Motor neuron (in vitro differentiated cells): ENCODE measurements around the gene NPR2. TPM values are rescaled to one million over a fixed set of nuclear protein-coding genes. Genes with fewer than 3 reads are reported as not detected.

Source experiments
- ATAC-seq, 8 experiments: fragments of 200-7000 bp; cut with Tn5 transposase; replicated peaks in 6 of 8; 2 replicates each; pipeline ENCODE4 v1.8.0; 2021; ENCODE audit warnings: mild to moderate bottlenecking in 8 of 8, moderate library complexity in 8 of 8
- H3K27ac ChIP-seq, 2 donors: fragments of 250-450 bp; sonication (Bioruptor Pico); 2 replicates each; pipeline ENCODE4 v1.9.0; 2021; ENCODE audit warnings: antibody characterized with exemption in 2 of 2, mild to moderate bottlenecking in 2 of 2, moderate library complexity in 1 of 2
- H3K4me1 ChIP-seq, 2 donors: fragments of 250-450 bp; sonication (Bioruptor Pico); replicated peaks in 1 of 2; 2 replicates each; pipeline ENCODE4 v1.6.1; 2021; ENCODE audit warnings: antibody characterized with exemption in 2 of 2, mild to moderate bottlenecking in 2 of 2, moderate library complexity in 1 of 2
- H3K4me3 ChIP-seq, 5 donors: fragments of 250-450 bp; sonication (Bioruptor Pico); 2 replicates each; pipeline ENCODE4 v1.9.0; 2021; ENCODE audit warnings: antibody characterized with exemption in 5 of 5, mild to moderate bottlenecking in 5 of 5, moderate library complexity in 4 of 5
- WGBS, 10 experiments: fragments of 450-650 bp; shearing (Covaris generic); methylation state at CpG; one replicate each; pipeline ENCODE4 v1.0.0; 2022; 5-methylcytosine and 5-hydroxymethylcytosine counted together
- in situ Hi-C, 9 experiments: fragments of 400-800 bp; cut with MboI; loops; one replicate each; pipeline ENCODE4 v1.15.0; 2021; ENCODE audit warnings: low sequenced_read_pairs in 9 of 9, low pct_unique_long_range_greater_than_20kb in 2 of 9; ENCODE audit not compliant: unreplicated experiment in 9 of 9
- total RNA-seq, 8 experiments: library from RNA; unstranded; fragments of 300-600 nt; gene quantifications; 2 replicates each; pipeline versions ENCODE4 v1.2.3 to v1.2.4, GENCODE V29; 2022

Gene NPR2
- total RNA-seq, 8 experiments from 2014 or later, result 5.5 to 37.8 (median 14.6) TPM

DNA sequence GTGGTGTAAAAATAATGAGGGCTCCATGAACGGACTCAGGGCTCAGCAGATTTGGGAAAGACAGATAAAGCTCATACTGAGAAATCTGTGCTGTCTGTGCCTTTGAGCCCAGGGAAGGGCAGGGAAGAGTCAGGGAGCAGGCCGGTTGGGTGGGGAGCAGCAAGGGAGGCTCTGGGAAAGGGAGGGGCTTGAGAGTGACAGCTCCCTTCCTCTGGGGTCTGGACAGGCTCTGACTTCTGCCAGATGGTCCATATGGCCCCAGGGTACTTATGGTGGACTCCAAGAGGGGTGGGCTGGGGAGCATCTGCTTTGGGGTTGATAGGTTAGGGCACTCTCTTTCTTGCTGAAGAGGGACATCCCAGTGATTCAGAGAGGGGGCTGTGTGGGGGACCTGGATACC lies 2.1 kb downstream of the NPR2 start:
- in situ Hi-C loops, result loop anchor here in 5 of 9 experiments (25.0 kb wide), 2 partner anchors 94 to 219 kb away; no protein-coding TSS in a partner anchor
- H3K27ac ChIP-seq, result no peak overlapping the region
- ATAC-seq, result peak in 1 of 8 experiments; percentile 8
- H3K4me3 ChIP-seq, result no peak overlapping the region
- WGBS, 10 experiments, result 0 to 100% (median 86%) methylated on average over 1 to 2 of the region's 2 CpGs; no CpG with 5 or more reads in 6 of the 10 experiments
- peaks cover 21 to 39% of the 10 kb centered on the region in 2 donors for H3K4me1 ChIP-seq

DNA sequence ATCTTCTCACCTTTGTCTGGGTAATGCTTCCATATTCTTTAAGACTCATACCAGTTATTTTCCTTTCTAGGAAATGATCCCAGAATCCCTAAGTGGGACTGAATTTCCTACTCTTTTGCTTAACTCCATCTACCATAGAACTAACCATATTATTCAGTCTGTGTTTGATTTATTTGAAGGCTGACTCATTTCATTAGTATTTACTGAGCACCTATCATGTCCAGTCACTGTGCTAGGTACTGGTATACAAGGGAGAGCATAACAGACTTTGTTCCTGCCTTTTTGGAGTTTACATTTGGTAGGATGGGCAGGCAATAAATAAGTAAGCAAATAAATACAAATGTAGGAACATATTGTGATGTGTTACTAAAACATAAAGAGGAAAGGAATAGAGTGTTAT lies 4.3 kb downstream of the NPR2 start:
- in situ Hi-C loops, result loop anchor here in 5 of 9 experiments (25.0 kb wide), 2 partner anchors 92 to 217 kb away; no protein-coding TSS in a partner anchor
- no peak overlapping the region for H3K4me3 ChIP-seq
- no peak overlapping the region for H3K27ac ChIP-seq
- peaks cover 15 to 25% of the 10 kb centered on the region in 2 donors for H3K4me1 ChIP-seq
- ATAC-seq, result peak in 1 of 8 experiments; percentile 2

DNA sequence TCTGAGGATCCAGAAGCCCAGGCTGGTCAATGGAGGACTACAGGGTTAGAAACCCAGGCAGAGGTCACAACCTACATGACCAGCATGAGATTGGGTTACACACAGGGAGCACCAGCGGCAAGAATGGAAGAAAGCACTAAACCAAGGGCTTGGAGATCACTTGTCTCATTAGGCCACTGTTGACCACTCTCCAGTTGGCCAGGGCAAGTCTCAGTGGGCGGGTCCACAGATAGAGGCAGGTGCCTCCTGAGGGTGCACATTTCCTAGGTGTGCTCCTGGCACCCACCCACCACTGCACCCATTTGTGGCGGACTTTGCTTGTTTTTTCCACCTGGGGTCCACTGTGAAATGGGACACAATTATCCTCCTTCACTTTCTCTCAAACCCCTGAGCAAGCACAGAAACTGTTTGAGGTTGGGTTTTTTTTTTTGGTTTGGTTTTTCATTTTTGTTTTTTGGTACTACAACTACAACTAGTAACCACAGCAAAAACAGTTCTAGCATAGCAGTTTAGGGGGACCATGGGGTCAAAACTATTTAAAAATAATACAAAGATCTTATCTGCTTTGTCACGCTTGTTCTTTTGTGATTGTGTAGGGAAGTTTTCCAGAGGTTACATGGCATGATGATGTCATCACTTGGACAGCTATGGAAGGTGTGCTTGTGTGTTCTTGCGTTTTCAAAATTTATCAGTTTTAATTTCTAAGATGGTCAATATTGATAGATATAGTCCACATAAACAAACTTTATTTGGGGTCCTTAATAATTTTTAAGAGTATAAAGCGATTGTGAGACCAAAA lies 6.1 kb downstream of the NPR2 start:
- H3K27ac ChIP-seq, result no peak overlapping the region
- H3K4me1 ChIP-seq, result peaks cover 3 to 12% of the 10 kb centered on the region in 2 donors
- ATAC-seq, result no peak
- in situ Hi-C loops, result loop anchor here in 5 of 9 experiments (25.0 kb wide), 2 partner anchors 90 to 215 kb away; no protein-coding TSS in a partner anchor
- H3K4me3 ChIP-seq, result no peak overlapping the region
- 62 to 100% (median 92%) methylated on average over 2 to 6 of the region's 6 CpGs for WGBS, 10 experiments

DNA sequence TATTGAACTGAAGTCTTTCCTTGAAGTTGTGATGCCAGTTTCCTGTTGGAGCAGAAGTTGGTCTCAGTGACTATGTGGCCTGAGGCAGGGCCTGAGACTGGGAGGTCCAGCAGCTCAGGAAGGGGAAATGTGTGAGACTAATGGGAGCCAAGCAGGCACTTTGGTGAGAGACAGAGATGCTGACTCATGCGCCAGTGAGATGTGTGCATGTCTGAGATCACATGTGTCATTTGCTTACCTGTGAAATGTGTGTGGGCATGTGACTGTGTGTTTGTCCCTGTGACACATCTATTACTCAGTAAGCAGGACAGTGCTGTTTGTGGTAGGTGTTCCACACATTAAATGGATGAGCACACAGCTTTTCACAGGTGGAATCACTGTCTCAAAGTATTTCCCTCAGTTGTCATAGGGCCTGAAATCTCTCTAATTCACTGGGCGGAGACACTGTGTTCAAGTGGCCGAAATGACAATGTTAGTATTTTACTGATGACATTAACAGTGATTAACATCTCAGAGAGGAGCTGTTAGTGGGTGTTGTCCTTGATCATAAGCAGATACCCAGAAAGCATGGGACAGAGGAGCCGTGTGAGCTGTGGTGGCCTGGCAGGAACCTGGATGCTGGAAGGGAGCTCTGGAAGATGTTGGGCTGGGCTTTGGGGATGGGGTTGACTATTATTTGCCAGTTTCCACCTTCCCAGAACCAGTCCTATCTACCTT lies 7.4 kb downstream of the NPR2 start:
- Histone ChIP-seq H3K4me1 (no peaks in the 10 kb centered on the region), H3K27ac (no peak overlapping the region), H3K4me3 (no peak overlapping the region)
- 82 to 100% (median 90%) methylated on average over 1 to 2 of the region's 4 CpGs; no CpG with 5 or more reads in 6 of the 10 experiments for WGBS, 10 experiments
- in situ Hi-C loops, result loop anchor here in 5 of 9 experiments (25.0 kb wide), 2 partner anchors 88 to 213 kb away; no protein-coding TSS in a partner anchor
- peak; percentile 33 to 98 (median 96) for ATAC-seq

DNA sequence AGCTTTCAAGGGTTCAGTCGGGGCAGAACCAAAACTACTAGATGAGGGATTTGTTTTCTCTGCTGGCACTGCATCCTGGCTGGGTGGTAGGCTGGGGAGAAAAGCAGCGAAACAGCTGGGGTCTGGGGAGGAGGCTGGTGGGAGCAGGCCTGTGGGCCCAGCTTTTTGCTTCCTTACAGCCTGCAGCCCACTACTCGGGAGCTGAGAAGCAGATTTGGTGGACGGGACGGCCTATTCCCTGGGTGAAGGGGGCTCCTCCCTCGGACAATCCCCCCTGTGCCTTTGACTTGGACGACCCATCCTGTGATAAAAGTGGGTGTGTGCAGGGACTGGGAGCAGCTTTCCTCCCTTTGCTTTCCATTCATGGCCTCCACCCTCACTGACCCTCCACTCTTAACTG lies 9.1 kb downstream of the NPR2 start:
- 83 to 87% methylated on average over 2 to 3 of the region's 7 CpGs; no CpG with 5 or more reads in 8 of the 10 experiments for WGBS, 10 experiments
- Histone ChIP-seq H3K4me3 (no peak overlapping the region), H3K27ac (no peak overlapping the region), H3K4me1 (no peaks in the 10 kb centered on the region)
- ATAC-seq, result no peak
- in situ Hi-C loops, result no loop called here

DNA sequence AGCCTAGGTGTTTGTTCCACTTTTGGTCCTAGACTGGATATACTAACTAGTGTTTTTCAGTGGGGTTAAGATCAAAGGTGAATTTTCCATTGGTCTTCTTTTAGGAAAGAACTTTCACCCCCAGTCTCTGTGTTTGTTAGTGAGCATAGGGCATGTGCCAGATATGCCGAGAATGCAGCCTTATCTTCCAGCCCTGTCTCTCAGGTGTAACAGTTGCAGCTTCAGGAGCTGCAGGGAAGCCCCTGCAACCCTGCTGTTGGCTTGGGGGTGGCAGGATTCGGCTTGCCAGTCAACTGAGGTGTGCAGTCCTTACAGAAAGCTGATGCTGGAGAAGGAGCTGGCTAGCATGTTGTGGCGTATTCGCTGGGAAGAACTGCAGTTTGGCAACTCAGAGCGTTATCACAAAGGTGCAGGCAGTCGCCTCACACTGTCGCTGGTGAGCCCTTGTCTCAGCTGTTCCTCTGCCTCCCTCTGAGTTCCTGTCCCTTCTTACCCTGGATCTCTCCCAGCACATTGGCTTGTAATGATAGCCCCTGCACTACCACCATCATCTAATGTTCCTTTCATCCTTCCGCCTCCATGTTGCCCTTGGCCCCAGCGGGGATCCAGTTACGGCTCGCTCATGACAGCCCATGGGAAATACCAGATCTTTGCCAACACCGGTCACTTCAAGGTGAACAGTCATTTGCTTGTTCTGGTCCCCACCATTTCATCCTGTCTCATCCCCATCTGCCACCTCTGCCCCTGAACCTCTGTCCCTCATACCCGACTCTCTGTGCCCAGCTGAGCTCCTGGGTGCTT lies 10.1 kb downstream of the NPR2 start:
- WGBS, 10 experiments, result 40 to 100% (median 89%) methylated on average over 1 to 9 of the region's 13 CpGs; no CpG with 5 or more reads in 1 of the 10 experiments
- no peak overlapping the region for H3K4me3 ChIP-seq
- in situ Hi-C loops, result no loop called here
- H3K4me1 ChIP-seq, result no peaks in the 10 kb centered on the region
- ATAC-seq, result no peak
- no peak overlapping the region for H3K27ac ChIP-seq

DNA sequence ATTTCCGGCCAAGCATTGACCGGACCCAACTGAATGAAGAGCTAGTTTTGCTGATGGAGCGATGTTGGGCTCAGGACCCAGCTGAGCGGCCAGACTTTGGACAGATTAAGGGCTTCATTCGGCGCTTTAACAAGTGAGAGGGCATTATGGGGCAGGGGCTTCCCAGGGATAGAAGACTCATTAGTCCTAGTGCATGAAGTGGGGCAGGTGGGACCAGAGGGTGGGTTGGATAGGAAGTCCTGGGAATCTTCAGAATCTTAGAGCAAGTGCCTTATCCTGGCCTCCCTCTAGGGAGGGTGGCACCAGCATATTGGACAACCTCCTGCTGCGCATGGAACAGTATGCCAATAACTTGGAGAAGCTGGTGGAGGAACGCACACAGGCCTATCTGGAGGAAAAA lies 14.7 kb downstream of the NPR2 start:
- Histone ChIP-seq H3K27ac (no peak overlapping the region), H3K4me1 (no peaks in the 10 kb centered on the region), H3K4me3 (no peak overlapping the region)
- ATAC-seq, result no peak
- in situ Hi-C loops, result no loop called here
- 83 to 100% (median 96%) methylated on average over 2 to 6 of the region's 8 CpGs; no CpG with 5 or more reads in 3 of the 10 experiments for WGBS, 10 experiments

DNA sequence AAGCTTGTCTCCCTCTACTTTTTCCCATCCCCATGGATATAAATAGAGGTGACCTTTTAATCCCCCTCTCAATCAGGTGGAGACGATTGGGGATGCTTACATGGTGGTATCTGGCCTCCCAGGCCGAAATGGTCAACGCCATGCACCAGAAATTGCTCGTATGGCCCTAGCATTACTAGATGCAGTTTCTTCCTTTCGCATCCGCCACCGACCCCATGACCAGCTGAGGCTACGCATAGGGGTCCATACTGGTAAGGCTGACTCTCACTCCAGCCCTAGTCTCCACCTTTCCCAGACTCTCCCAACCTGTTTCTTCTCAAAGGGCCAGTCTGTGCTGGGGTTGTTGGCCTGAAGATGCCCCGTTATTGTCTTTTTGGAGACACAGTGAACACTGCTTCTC lies 17.0 kb downstream of the NPR2 start:
- in situ Hi-C loops, result no loop called here
- WGBS, 10 experiments, result 88 to 100% (median 95%) methylated on average over 1 to 9 of the region's 9 CpGs; no CpG with 5 or more reads in 3 of the 10 experiments
- H3K4me3 ChIP-seq, result no peak overlapping the region
- peaks cover 7 to 8% of the 10 kb centered on the region in 2 donors for H3K4me1 ChIP-seq
- no peak for ATAC-seq
- H3K27ac ChIP-seq, result no peak overlapping the region

DNA sequence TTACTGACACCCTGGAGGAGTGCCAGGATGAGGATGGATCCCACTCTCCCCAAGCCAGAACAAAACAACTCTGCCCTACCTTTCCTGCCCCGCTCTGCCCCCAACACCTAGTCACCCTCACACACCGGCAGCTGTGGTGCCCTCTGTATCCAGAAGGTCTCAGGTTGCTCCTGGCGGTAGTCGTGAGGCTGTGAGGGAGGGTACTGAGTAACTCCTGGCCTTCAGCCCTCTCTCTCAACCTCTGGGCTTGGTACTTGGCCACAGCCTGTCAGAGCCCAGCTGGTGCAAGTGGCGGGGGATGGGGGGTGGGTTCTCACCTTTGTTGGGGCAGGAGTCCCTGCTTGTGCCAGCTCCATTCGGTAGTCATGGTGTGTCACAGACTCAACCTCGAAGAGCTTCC lies 18.7 kb downstream of the NPR2 start:
- in situ Hi-C loops, result no loop called here
- Histone ChIP-seq H3K27ac (no peak overlapping the region), H3K4me3 (no peak overlapping the region), H3K4me1 (peaks cover 13 to 14% of the 10 kb centered on the region in 2 donors)
- no peak for ATAC-seq
- 40 to 100% (median 68%) methylated on average over 1 to 2 of the region's 7 CpGs; no CpG with 5 or more reads in 6 of the 10 experiments for WGBS, 10 experiments

DNA sequence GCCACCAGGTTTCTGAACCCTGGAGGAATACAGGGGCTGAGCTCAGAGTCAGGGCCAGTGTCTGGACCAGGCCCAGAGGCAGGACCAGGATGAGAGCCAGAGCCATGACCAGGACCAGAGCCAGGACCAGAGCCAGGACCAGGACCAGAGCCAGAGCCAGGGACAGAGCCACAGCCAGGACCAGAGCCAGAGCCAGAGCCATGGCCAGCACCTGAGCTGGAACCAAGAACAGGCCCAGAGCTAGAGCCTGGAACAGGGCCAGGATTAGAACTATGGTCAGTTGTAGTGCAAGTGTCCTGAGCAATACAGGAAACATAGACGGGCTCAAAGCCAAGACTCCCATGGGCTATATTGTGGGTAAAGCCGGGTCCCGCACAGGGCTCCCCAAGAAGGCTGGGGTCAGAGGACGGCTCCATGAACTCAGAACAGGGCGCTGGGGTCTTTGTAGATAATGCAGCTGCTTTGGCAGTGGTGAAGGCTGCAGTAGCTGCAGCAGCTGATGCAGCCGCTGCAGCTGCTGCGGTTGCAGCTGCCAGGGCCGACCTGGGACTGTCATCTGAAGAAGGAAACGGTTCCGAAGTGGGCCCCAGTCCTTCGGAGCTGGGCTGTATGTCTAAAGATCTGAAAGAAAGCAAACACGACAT lies 20.1 kb downstream of the NPR2 start:
- no peak for ATAC-seq
- in situ Hi-C loops, result no loop called here
- Histone ChIP-seq H3K27ac (no peak overlapping the region), H3K4me1 (peaks cover 13 to 14% of the 10 kb centered on the region in 2 donors), H3K4me3 (peak overlapping the region; percentile 32 to 46 (median 37))
- 0 to 43% (median 10%) methylated on average over 1 to 9 of the region's 12 CpGs; no CpG with 5 or more reads in 6 of the 10 experiments for WGBS, 10 experiments

DNA sequence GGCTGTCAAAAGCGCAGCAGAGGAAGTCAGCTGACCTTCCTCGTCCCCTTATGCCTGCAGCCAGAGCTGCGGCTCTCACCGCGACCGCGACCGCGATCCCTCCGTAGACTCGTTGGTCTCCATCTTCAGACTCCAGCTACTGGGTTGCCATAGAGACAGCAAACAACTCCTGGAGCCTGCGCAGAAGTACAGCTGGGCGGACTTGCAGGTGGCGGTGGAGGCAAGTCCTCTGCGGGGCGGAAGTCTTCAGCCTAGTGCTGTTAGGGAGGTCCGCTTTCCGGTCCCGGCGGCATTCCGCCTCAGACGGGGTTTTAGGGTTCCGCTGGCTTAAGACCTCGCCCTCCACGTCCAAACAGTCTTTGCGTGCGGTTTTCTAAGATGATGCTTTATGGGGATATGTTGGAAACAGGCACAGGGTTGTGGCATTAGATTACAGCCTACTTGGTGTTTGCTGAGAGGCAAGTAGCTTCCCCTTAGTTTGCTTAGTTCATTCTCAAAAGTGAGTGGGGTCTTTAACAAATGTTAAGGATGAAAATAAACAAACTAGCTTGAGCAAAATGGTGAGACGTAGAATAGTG lies 20.7 kb downstream of the NPR2 start, which contains the start of gene SPAG8:
Gene SPAG8, minus strand, starts transcription at position 238 of the 578 bp plus-strand sequence. Its CDS starts 115 bp downstream, at position 123.
- 0 to 88% (median 0%) methylated on average over 1 to 15 of the region's 28 CpGs; no CpG with 5 or more reads in 2 of the 10 experiments for WGBS, 10 experiments
- Histone ChIP-seq H3K4me3 (peak within 1 kb of the TSS; percentile 32 to 46 (median 37)), H3K4me1 (peaks cover 13 to 14% of the 10 kb centered on the region in 2 donors), H3K27ac (peak within 1 kb of the TSS in 1 of 2 donors; percentile 42)
- ATAC-seq, result peak; percentile 44 to 68 (median 64)
- in situ Hi-C loops, result no loop called here
